Neutrophil (primary cell): ENCODE data around the gene PAQR5.
A peak's percentile ranks its signal among the peaks of the same experiment; 100 is the strongest.
"Not testable (repeated sequence)": the region's sequence is repeated elsewhere in the genome, so short reads cannot be mapped to it uniquely, and the experiment has no call there.

Experiments
- H3K27ac ChIP-seq: fragments of 200-600 bp; sonication (generic); 2 replicates; pipeline ENCODE4 v1.5.1; 2016; ENCODE audit warnings: mild to moderate bottlenecking, moderate library complexity
- H3K27me3 ChIP-seq: fragments of 200-600 bp; sonication (generic); 2 replicates; pipeline ENCODE4 v1.6.0; 2016; ENCODE audit warnings: mild to moderate bottlenecking
- H3K36me3 ChIP-seq: fragments of 200-600 bp; sonication (generic); 2 replicates; pipeline ENCODE4 v1.5.1; 2017
- H3K4me1 ChIP-seq, 2 experiments: fragments of 200-600 bp in 1 of 2; sonication (generic) in 1 of 2; 1 replicate in 1 of 2; 2 replicates in 1 of 2; pipeline versions ENCODE4 v1.5.1 to v1.6.1; 2013 to 2016; ENCODE audit warnings: low read depth in 1 of 2, low read length in 1 of 2, mild to moderate bottlenecking in 1 of 2, moderate library complexity in 1 of 2; ENCODE audit not compliant: control insufficient read depth in 1 of 2, insufficient read depth in 1 of 2
- H3K4me3 ChIP-seq, 2 experiments: fragments of 200-600 bp in 1 of 2; sonication (generic) in 1 of 2; 1 replicate in 1 of 2; 2 replicates in 1 of 2; pipeline ENCODE4 v1.5.1; 2013 to 2016; ENCODE audit warnings: low read depth in 1 of 2, low read length in 1 of 2, mild to moderate bottlenecking in 1 of 2, moderate library complexity in 1 of 2
- H3K9me3 ChIP-seq: fragments of 200-600 bp; sonication (generic); 2 replicates; pipeline ENCODE4 v1.5.1; 2016
- CTCF ChIP-seq: fragments of 200-600 bp; sonication (generic); IDR thresholded peaks from 2 replicates; pipeline ENCODE4 v1.5.1; 2016; ENCODE audit warnings: antibody characterized with exemption

PAQR5 gene

DNA sequence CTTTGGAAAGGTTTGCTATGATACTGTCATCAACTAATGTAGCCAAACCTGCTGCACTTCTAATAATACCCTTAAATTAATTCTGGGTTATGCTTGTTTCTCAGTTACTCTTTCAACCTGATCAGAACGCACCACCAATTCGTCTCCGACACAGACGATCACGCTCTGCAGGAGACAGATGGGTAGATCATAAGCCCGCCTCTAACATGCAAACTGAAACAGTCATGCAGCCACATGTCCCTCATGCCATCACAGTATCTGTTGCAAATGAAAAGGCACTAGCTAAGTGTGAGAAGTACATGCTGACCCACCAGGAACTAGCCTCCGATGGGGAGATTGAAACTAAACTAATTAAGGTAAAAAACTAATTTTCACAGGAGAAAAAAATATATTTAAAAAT is 146.0 kb downstream of the PAQR5 start:
- no peaks in the 10 kb centered on the region for H3K9me3 ChIP-seq
- H3K27me3 ChIP-seq: no peaks in the 10 kb centered on the region
- peaks cover 24% of the 10 kb centered on the region for H3K36me3 ChIP-seq
- H3K4me1 ChIP-seq: peaks cover 14 to 15% of the 10 kb centered on the region in 2 experiments
- no peak for TF ChIP-seq CTCF
- no peak overlapping the region for H3K4me3 ChIP-seq
- no peak overlapping the region for H3K27ac ChIP-seq

DNA sequence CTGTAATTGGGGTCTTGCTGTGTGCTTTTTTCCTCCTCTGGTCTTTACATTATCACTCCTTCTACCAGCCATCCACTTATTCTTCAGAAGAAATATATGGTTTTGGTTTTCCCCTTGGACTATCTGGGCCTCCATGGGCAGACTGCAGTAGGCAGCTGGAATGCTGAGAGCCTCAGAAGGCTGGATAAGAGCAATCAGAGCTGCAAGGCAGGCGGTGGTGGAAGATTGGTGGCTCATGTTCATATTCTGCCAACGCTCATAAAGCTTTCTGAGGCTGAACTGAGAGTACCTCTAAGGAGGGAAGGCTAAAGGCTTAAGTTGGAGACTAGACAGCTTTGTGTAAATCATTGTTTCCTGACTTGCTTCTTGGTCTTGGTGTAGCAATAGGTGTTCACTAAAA is 148.2 kb downstream of the PAQR5 start:
- TF ChIP-seq CTCF: no peak
- Histone ChIP-seq H3K36me3 (peaks cover 24% of the 10 kb centered on the region), H3K4me1 (peaks cover 6 to 10% of the 10 kb centered on the region in 2 experiments), H3K9me3 (no peaks in the 10 kb centered on the region), H3K4me3 (no peak overlapping the region), H3K27ac (no peak overlapping the region), H3K27me3 (no peaks in the 10 kb centered on the region)

DNA sequence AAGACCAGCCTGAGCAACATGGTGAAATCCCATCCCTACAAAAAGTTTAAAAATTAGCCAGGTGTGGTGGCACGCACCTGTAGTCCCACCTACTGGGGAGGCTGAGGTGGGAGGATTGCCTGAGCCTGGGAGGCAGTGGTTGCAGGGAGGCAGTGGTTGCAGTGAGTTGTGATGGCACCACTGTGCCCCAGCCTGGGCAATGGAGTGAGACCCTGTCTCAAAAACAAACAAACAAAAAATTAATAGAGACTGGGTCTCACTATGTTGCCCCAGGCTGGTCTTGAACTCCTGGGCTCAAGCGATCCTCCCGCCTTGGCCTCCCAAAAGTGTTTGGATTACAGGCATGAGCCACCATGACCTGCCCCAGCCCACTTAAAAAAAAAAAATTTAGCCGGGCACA is 151.5 kb downstream of the PAQR5 start:
- Histone ChIP-seq H3K36me3 (peaks cover 18% of the 10 kb centered on the region), H3K4me1 (peaks cover 31 to 34% of the 10 kb centered on the region in 2 experiments)
- not testable (repeated sequence) for H3K27ac ChIP-seq, H3K27me3 ChIP-seq, H3K9me3 ChIP-seq, H3K4me3 ChIP-seq

DNA sequence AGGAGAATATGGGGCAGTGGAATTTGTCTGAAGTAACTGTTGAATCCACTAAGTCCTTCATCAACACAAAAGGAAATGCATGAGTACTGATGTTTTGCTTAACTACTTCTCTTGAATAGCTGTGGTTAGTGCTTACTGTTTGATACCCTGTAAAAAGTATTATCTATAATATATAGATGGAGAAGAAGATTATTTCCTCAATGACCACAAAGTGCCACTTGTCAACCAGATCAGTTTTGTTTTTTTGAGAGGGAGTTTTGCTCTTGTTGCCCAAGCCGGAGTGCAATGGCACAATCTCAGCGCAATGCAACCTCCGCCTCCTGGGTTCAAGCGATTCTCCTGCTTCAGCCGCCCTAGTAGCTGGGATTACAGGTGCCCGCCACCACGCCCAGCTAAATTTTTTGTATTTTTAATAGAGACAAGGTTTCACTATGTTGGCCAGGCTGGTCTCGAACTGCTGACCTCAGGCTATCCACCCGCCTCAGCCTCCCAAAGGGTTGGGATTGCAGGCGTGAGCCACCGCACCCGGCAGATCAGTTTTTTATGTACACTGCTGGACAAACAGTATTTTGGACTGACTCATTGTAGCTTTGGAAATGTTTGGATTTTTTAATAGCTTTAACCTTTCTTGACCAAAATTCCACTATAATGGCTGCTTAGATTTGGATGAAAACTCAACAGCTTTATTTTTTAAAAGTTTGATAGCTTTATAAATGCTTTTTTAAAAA is 152.4 kb downstream of the PAQR5 start:
- no peaks in the 10 kb centered on the region for H3K27me3 ChIP-seq
- H3K4me3 ChIP-seq: peak overlapping the region in 1 of 2 experiments; percentile 98
- TF ChIP-seq CTCF: no peak
- no peak overlapping the region for H3K27ac ChIP-seq
- no peaks in the 10 kb centered on the region for H3K9me3 ChIP-seq
- peaks cover 31 to 34% of the 10 kb centered on the region in 2 experiments for H3K4me1 ChIP-seq
- peaks cover 15% of the 10 kb centered on the region for H3K36me3 ChIP-seq

GRCh38 chr15:69451951-69452691 is 153.4 kb downstream of the PAQR5 start:
- TF ChIP-seq CTCF: no peak
- Histone ChIP-seq H3K36me3 (peaks cover 14% of the 10 kb centered on the region), H3K4me1 (peaks cover 31 to 34% of the 10 kb centered on the region in 2 experiments), H3K27me3 (no peaks in the 10 kb centered on the region), H3K4me3 (peak overlapping the region; percentile 81 to 98), H3K9me3 (no peaks in the 10 kb centered on the region), H3K27ac (peak overlapping the region; percentile 89)
